ENCODE results near the gene ZNF678.
"Not testable (repeated sequence)": the region's sequence is repeated elsewhere in the genome, so short reads cannot be mapped to it uniquely, and the experiment has no call there.

The ZNF678 gene

GRCh38 chr1:227556288-227556687 lies 7.1 kb upstream of the ZNF678 start:
- no peak for DNase-seq

- DNase-seq = no peak
Observed at GRCh38 chr1:227557962-227558725, 5.2 kb upstream of the ZNF678 start.

GRCh38 chr1:227558732-227559262 lies 4.6 kb upstream of the ZNF678 start:
- no peak for DNase-seq

GRCh38 chr1:227559499-227559898 lies 3.9 kb upstream of the ZNF678 start:
- no peak for DNase-seq

GRCh38 chr1:227559926-227560325 lies 3.4 kb upstream of the ZNF678 start:
- no peak for DNase-seq

- no peak for DNase-seq
Observed at GRCh38 chr1:227560393-227561173, 2.8 kb upstream of the ZNF678 start.

- DNase-seq = no peak
Observed at GRCh38 chr1:227561241-227561907, 2.0 kb upstream of the ZNF678 start.

- no peak for DNase-seq
Observed at GRCh38 chr1:227562037-227562436, 1.3 kb upstream of the ZNF678 start.

- DNase-seq = no peak
Observed at GRCh38 chr1:227562933-227563323, 428 bp upstream of the ZNF678 start.

- no peak for DNase-seq
Observed at GRCh38 chr1:227567256-227567655, 3.9 kb downstream of the ZNF678 start.

- no peak for DNase-seq
Observed at GRCh38 chr1:227568593-227568992, 5.2 kb downstream of the ZNF678 start.

GRCh38 chr1:227572752-227573151 lies 9.4 kb downstream of the ZNF678 start:
- DNase-seq = no peak

- DNase-seq = no peak
Observed at GRCh38 chr1:227574926-227575325, 11.6 kb downstream of the ZNF678 start.

- no peak for DNase-seq
Observed at GRCh38 chr1:227576189-227576588, 12.8 kb downstream of the ZNF678 start.

GRCh38 chr1:227577500-227577899 lies 14.1 kb downstream of the ZNF678 start:
- DNase-seq = no peak

GRCh38 chr1:227583354-227583753 lies 20.0 kb downstream of the ZNF678 start:
- no peak for DNase-seq

- DNase-seq = no peak
Observed at GRCh38 chr1:227586733-227587132, 23.4 kb downstream of the ZNF678 start.

GRCh38 chr1:227587968-227588367 lies 24.6 kb downstream of the ZNF678 start:
- no peak for DNase-seq

- DNase-seq = not testable (repeated sequence)
Observed at GRCh38 chr1:227588769-227589168, 25.4 kb downstream of the ZNF678 start.

- DNase-seq = not testable (repeated sequence)
Observed at GRCh38 chr1:227589777-227590176, 26.4 kb downstream of the ZNF678 start.

- not testable (repeated sequence) for DNase-seq
Observed at GRCh38 chr1:227596222-227596621, 32.9 kb downstream of the ZNF678 start.

- no peak for DNase-seq
Observed at GRCh38 chr1:227603327-227603726, 40.0 kb downstream of the ZNF678 start.

- DNase-seq = no peak
Observed at GRCh38 chr1:227604446-227604845, 41.1 kb downstream of the ZNF678 start.
